Ramos (cell line): ENCODE results near the gene FAM120AOS.
"Not testable (repeated sequence)": the region's sequence is repeated elsewhere in the genome, so short reads cannot be mapped to it uniquely, and the experiment has no call there.

ENCODE experiments used
- in situ Hi-C: fragments of 300-500 bp; cut with MboI; formaldehyde crosslinking; loops from one replicate; pipeline ENCODE4 v1.14.3; 2022; ENCODE audit warnings: low sequenced_read_pairs; ENCODE audit not compliant: unreplicated experiment

FAM120AOS gene

DNA sequence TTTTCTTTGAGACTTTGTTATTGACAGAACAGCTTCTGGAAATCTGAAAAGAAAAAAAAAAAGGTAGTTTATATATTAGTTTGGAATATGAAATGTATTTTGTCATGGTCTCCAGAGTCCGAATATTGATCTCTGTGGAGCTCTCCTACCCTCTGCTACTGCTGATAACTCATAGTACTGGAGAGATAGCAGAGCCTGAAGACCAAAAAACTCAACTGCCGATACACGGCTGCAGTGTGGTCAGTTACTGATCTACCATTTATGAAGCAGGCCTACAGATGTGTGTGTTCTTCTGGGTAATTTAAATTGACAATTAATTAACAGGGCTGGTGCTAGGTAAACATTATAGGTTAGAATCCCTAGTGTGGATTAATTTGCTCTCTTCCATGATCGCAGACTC lies 5.7 kb downstream of the FAM120AOS start:
- in situ Hi-C loops: no loop called here

DNA sequence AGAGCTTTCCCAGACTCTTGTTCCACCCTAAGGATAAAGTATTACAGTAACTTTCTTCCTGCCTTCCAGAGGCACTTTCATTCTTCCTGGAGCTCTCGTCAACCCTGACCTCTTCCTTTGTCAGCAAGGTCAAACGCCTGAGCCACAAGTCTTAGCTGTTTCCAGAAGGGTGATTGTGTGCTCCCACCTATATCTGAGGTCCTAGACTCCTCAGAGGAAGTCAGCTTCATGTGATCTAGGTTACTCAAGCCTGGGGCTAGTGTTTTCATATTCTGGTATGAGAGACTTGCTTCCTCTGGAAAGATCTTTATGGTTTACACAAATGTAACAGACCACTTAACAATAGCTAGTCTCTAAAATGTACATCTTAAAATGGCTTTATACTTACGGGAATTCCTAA lies 7.3 kb downstream of the FAM120AOS start:
- in situ Hi-C loops: no loop called here

DNA sequence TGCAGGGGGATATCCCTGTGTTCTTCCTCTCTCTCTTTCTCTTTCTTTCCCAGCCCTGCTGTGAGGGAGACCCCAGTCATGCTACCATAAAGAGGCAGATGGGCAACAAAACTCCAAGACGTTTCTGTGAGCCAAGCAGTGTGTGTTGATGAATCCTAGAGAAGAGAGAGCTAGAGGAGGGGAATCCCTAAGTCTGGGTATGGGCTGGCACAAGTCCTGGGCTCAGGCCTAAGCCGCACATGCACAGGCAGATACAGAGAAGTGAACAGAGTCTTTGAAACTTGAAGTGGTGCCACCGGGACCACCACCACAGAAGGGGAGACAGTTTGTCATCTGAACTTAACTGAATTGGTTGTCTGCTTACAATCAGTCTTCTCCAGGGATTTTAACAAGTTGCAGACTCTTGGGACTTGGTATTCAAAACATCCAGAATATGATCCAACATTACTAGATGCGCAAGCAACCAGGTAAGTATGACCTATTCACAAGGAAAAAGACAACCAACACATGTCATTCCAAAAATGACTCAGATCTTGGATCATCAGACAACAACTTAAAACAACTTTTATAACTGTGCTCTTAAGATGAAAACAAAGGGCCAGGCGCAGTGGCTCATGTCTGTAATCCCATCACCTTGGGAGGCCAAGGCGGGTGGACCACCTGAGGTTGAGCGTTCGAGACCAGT lies 12.3 kb downstream of the FAM120AOS start:
- in situ Hi-C loops: no loop called here

GRCh38 chr9:93439301-93439700 lies 14.1 kb downstream of the FAM120AOS start:
- in situ Hi-C loops: not testable (repeated sequence)

DNA sequence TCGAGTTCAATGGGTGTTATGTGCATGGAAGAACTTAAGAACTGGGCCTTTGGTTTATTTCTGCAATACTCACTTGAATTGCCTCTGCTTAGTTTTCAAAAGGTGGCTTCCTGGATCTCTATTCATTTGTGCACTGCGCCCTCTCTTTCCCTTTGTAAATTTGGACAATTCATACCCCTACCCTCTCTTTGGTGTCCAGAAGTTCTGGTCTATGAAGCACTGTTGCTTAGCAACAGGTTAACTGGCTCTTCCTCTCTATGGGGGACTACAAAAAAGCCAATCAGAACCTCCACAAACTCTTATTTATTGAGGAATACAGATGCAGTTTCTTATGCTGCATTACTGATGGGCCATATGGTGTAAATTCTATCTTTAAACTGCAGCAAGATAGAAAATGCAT lies 15.4 kb downstream of the FAM120AOS start:
- in situ Hi-C loops: no loop called here

- in situ Hi-C loops: no loop called here
Observed at GRCh38 chr9:93436655-93437407, 16.6 kb downstream of the FAM120AOS start.

DNA sequence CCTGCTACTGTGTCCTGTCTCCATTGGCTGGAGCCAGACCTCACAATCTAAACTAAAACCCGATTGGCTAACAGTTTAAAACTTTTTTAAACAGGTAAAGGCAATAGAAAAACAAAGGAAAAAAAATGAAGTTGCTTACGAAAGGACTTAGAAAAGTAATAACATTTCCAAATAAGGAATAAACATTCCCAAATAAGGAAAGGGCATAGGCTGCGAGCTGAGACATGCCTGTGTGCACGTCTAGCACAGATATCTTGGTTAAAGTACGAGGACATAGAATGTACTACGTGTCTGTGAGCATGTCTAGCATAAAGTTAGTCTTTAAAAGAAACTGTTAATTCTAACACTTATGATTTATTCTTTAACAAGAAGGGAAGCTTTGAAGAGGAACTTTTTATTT lies 17.2 kb downstream of the FAM120AOS start:
- in situ Hi-C loops: no loop called here

- in situ Hi-C loops: no loop called here
Observed at GRCh38 chr9:93435386-93435785, 18.0 kb downstream of the FAM120AOS start.

DNA sequence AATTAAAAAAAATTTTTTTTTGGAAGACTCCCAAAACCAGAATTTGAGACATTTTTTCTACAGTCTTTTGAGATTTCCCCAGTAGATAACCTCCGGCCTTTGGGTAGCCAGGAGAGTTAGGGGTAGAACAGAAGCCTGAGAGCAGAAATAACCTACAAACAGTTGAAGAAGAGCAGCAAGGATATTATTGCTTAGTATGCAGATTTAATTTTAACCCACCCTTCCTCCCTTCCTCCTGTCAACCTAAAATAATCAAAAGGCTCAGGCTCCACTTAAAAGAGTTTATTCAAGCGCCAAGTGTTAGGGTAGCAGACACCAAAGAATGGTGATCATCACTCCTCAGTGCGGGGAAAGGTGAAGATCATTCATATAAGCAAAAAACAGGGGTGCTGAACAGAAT lies 19.3 kb downstream of the FAM120AOS start:
- in situ Hi-C loops: no loop called here

DNA sequence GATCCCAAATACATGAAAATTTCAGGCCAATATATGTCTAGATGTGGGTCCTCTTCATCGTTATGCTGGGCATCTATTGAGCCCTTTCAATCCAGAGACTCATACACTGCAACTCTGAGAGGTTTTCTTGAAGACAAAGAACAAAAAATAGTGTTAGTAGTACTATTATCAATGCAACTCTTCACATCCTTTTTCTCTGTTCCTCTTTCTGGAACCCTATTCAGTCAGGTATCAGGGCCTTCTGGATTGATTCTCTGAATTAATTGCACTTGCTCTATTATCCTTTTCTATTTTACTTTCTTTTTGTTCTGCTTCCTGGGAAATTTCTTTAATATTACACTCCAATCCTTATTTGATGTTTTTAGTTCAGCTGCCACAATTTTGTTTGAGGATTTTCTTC lies 20.4 kb downstream of the FAM120AOS start:
- in situ Hi-C loops: no loop called here

GRCh38 chr9:93431539-93432105 lies 21.8 kb downstream of the FAM120AOS start:
- in situ Hi-C loops: no loop called here

DNA sequence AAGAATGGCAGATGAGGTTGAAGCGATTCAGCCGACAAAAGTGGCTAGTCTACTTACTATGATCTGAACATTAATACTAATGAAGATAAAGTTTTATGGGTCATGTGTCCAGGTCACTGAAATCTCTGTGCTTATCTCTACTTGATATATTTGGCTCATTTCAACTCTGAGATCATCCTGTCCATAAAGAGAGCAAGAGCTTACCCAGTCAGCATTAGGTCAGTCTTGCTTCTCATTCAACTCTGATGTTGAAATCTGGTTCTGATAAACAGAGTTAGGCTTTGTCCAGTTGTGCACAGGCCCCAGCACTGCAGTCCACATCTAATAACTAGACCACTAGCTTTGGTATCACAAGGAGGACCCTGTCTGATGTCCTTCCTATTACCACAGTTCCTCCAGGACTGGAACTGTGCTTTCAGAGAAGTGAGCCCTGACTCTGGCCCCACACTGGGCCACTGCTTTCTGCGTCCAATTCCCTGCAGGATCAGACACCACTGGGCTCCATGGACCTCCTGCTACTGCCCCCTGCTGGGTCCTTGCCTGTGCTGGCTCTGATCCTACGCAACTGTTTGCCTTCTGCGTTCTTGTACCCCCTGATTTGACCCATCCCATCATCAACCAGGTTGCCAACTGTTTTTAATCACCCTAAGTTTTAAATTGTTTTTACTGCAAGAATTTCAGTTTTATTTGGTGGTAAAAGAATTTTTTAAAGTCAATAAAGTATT lies 25.6 kb downstream of the FAM120AOS start:
- in situ Hi-C loops: loop anchor here (10.0 kb wide), 1 partner anchor 263 kb away; no protein-coding TSS in a partner anchor

GRCh38 chr9:93422977-93423616 lies 30.3 kb downstream of the FAM120AOS start:
- in situ Hi-C loops: loop anchor here (10.0 kb wide), 1 partner anchor 258 kb away; no protein-coding TSS in a partner anchor

- in situ Hi-C loops: no loop called here
Observed at GRCh38 chr9:93419023-93419422, 34.4 kb downstream of the FAM120AOS start.

DNA sequence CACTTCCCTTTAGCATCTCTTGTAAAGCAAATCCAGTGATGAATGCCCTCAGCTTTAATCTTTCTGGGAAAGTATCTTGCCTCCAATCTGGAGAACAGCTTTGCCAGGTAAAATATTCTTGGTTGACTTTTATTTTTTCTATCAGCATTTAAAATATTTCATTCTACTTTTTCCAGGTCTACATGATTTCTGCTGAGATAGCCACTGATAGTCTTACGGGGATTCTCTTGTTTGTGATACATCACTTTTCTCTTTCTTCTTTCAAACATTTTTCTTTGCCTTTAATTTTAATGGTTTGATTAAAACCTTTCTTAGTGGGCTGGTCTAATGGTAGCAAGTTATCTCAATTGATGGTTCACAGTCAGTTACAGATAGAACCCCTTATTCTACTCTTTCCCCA lies 35.8 kb downstream of the FAM120AOS start:
- in situ Hi-C loops: no loop called here

- in situ Hi-C loops: no loop called here
Observed at GRCh38 chr9:93416530-93417235, 36.7 kb downstream of the FAM120AOS start.

DNA sequence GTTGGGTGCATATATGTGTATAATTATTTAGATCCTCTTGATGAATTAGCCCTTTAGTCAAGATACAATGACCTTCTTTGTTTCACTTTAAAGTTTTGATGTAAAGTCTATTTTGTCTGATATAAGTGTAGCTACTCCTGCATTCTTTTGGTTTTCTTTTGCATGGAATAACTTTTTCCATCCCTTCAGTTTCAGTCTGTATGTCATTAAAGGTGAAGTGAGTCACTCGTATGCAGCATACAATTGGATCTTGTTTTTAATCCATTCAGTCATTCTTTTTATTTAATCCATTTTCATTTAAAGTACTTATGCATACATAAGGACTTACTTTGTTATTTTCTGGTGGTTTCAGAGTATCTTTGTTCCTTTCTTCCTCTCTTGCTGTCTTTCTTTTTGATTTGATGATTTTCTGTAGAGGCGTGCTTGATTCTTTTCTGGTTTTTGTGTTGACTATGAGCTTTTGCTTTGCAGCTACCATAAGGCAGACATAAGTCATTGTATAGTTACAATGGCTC lies 38.1 kb downstream of the FAM120AOS start:
- in situ Hi-C loops: no loop called here

GRCh38 chr9:93413530-93413929 lies 39.9 kb downstream of the FAM120AOS start:
- in situ Hi-C loops: no loop called here

DNA sequence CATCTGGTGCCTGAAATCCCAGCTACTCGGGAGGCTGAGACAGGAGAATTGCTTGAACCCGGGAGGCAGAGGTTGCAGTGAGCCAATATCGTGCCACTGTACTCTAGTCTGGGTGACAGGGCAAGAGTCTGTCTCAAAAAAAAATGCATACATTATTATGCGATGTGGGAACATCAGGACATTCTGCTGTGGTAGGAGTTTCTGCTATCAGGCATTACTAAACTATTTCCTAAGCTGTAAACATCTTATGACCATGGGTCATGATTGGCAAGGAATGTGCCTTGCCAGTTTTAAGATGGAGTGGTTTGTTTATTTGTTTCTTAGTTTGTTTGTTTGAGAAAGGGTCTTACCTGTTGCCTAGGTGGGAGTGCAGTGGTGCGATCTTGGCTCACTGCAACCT lies 47.0 kb downstream of the FAM120AOS start:
- in situ Hi-C loops: no loop called here
